Measurements from ENCODE around the gene CLECL1. TPM values are rescaled to one million over a fixed set of nuclear protein-coding genes. Genes with fewer than 3 reads are reported as not detected.

Gene CLECL1
- total and polyA plus RNA-seq, 2 of the 4 experiments (the other 2 are of a cell fraction) = not detected

GRCh38 chr12:9721394-9722092, 11.4 kb downstream of the CLECL1 start:
- no TSS peak for BruUV-seq (replicated peaks)
- Histone ChIP-seq H3K4ac (ENCODE audit: low read depth, low read length) (no peak overlapping the region), H3K36me3 (ENCODE audit: control insufficient read depth, insufficient read depth, low read length) (no peaks in the 10 kb centered on the region), H3K4me3 (ENCODE audit: insufficient read depth, low read depth, low read length) (no peak overlapping the region), H4K5ac (ENCODE audit: low read depth, low read length) (no peak overlapping the region), H4K20me1 (ENCODE audit: insufficient read depth, low read length) (no peaks in the 10 kb centered on the region), H3K79me1 (ENCODE audit: low read depth in 1 of 2, low read length in 2 of 2) (no peaks in the 10 kb centered on the region), H2BK120ac (ENCODE audit: low read depth, low read length) (no peak overlapping the region), H3K4me1 (ENCODE audit: control insufficient read depth, insufficient read depth, low read length) (peaks cover 2% of the 10 kb centered on the region; the same call in 1 of the 2 replicates), H2BK20ac (ENCODE audit: low read depth, low read length) (no peak overlapping the region), H4K8ac (ENCODE audit: low read depth in 2 of 2, low read length in 2 of 2) (no peak overlapping the region), H3K27me3 (ENCODE audit: control insufficient read depth, insufficient read depth, low read length) (no peaks in the 10 kb centered on the region; the same call in 1 of the 2 replicates), H3K9me1 (ENCODE audit: insufficient read depth, low read length) (no peaks in the 10 kb centered on the region), H3K9me3 (ENCODE audit: control insufficient read depth, insufficient read depth, low read length) (no peaks in the 10 kb centered on the region), H3K9ac (ENCODE audit: low read depth, low read length) (no peak overlapping the region), H3K14ac (replicated peaks; ENCODE audit: low read depth, low read length) (no peak overlapping the region), H4K91ac (ENCODE audit: insufficient read depth, low read depth, low read length) (no peak overlapping the region), H3K4me2 (ENCODE audit: low read depth, low read length) (peak overlapping the region; percentile 45; the same call in 1 of the 2 replicates), H2AK5ac (ENCODE audit: low read depth, low read length) (no peak overlapping the region), H3K56ac (ENCODE audit: extremely low read depth, insufficient read depth, low read length) (no peak overlapping the region), H2AK9ac (replicated peaks; ENCODE audit: low read depth, low read length, poor library complexity) (no peak overlapping the region), H2BK15ac (ENCODE audit: low read depth, low read length) (no peak overlapping the region), H3K18ac (ENCODE audit: low read depth, low read length) (no peak overlapping the region), H2AFZ (replicated peaks; ENCODE audit: low read length, poor library complexity) (no peak overlapping the region), H3K27ac (ENCODE audit: insufficient read depth, low read length) (no peak overlapping the region), H3K23ac (ENCODE audit: low read depth, low read length) (no peak overlapping the region), H2BK5ac (ENCODE audit: low read depth, low read length, poor library complexity, severe bottlenecking) (no peak overlapping the region)
- intact Hi-C loops (cut with micrococcal nuclease) (no loop called here), dilution Hi-C loops (cut with HindIII; ENCODE audit: low sequenced_read_pairs, unreplicated experiment) (no loop called here), in situ Hi-C loops (cut with MboI; ENCODE audit: low sequenced_read_pairs) (loop anchor here (25.0 kb wide), 1 partner anchor 384 kb away; no protein-coding TSS in a partner anchor)
- TF ChIP-seq MAZ (IDR thresholded peaks at IDR 0.05; ENCODE audit: borderline replicate concordance, low read depth, low read length) = no peak
- TF ChIP-seq CEBPB (IDR thresholded peaks at IDR 0.05; ENCODE audit: low read depth, low read length) = peak; percentile 97
- ChIA-PET POLR2A (ENCODE audit: unreplicated experiment) (no interaction called here), CTCF (interaction anchor here (1.1 to 4.4 kb wide), 2 partner anchors 13 to 21 kb away, joined by 6 to 14 read pairs; no protein-coding TSS in a partner anchor)
- peak; percentile 27; the same call in 1 of the 2 replicates for ATAC-seq (ENCODE audit: low read depth)
- WGBS, 2 experiments (ENCODE audit: extremely low coverage in 2 of 2, insufficient read length in 1 of 2) = no CpG with 5 or more reads among the region's 5 CpGs
- peak; percentile 3 for DNase-seq
